ENCODE results near the gene ANKS4B. TPM values are rescaled to one million over a fixed set of nuclear protein-coding genes. Genes with fewer than 3 reads are reported as not detected.

The ANKS4B gene
- total RNA-seq, 1 donor from 2014 or later, result not detected

- Histone ChIP-seq H3K36me3 (ENCODE audit: control insufficient read depth, insufficient read depth, low read length) (no peaks in the 10 kb centered on the region), H3K27me3 (ENCODE audit: control insufficient read depth, insufficient read depth, low read length) (no peaks in the 10 kb centered on the region), H3K4me3 (ENCODE audit: low read depth, low read length) (no peak overlapping the region)
- TF ChIP-seq, protein P1, sequence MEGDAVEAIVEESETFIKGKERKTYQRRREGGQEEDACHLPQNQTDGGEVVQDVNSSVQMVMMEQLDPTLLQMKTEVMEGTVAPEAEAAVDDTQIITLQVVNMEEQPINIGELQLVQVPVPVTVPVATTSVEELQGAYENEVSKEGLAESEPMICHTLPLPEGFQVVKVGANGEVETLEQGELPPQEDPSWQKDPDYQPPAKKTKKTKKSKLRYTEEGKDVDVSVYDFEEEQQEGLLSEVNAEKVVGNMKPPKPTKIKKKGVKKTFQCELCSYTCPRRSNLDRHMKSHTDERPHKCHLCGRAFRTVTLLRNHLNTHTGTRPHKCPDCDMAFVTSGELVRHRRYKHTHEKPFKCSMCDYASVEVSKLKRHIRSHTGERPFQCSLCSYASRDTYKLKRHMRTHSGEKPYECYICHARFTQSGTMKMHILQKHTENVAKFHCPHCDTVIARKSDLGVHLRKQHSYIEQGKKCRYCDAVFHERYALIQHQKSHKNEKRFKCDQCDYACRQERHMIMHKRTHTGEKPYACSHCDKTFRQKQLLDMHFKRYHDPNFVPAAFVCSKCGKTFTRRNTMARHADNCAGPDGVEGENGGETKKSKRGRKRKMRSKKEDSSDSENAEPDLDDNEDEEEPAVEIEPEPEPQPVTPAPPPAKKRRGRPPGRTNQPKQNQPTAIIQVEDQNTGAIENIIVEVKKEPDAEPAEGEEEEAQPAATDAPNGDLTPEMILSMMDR (IDR thresholded peaks at IDR 0.05; ENCODE audit: insufficient read depth, low read length, poor library complexity, severe bottlenecking), result no peak
- DNase-seq (ENCODE audit: low read depth), result no peak
Measured at GRCh38 chr16:21197621-21198020, 35.9 kb upstream of the ANKS4B start.

- TF ChIP-seq, protein P1 (IDR thresholded peaks at IDR 0.05; ENCODE audit: insufficient read depth, low read length, poor library complexity, severe bottlenecking), result no peak
- Histone ChIP-seq H3K27me3 (ENCODE audit: control insufficient read depth, insufficient read depth, low read length) (no peaks in the 10 kb centered on the region), H3K4me3 (ENCODE audit: low read depth, low read length) (no peak overlapping the region), H3K36me3 (ENCODE audit: control insufficient read depth, insufficient read depth, low read length) (no peaks in the 10 kb centered on the region)
- no peak for DNase-seq (ENCODE audit: low read depth)
Measured at GRCh38 chr16:21199607-21200218, 33.8 kb upstream of the ANKS4B start.

- Histone ChIP-seq H3K4me3 (ENCODE audit: low read depth, low read length) (no peak overlapping the region), H3K36me3 (ENCODE audit: control insufficient read depth, insufficient read depth, low read length) (no peaks in the 10 kb centered on the region), H3K27me3 (ENCODE audit: control insufficient read depth, insufficient read depth, low read length) (no peaks in the 10 kb centered on the region)
- TF ChIP-seq, protein P1 (IDR thresholded peaks at IDR 0.05; ENCODE audit: insufficient read depth, low read length, poor library complexity, severe bottlenecking), result no peak
- DNase-seq (ENCODE audit: low read depth), result no peak
Measured at GRCh38 chr16:21203155-21203797, 30.2 kb upstream of the ANKS4B start.

- DNase-seq (ENCODE audit: low read depth), result no peak
- H3K27me3 ChIP-seq (ENCODE audit: control insufficient read depth, insufficient read depth, low read length), result no peaks in the 10 kb centered on the region
Measured at GRCh38 chr16:21205303-21205702, 28.2 kb upstream of the ANKS4B start.

GRCh38 chr16:21206550-21206949, 26.9 kb upstream of the ANKS4B start:
- no peaks in the 10 kb centered on the region for H3K36me3 ChIP-seq (ENCODE audit: control insufficient read depth, insufficient read depth, low read length)
- no peak for DNase-seq (ENCODE audit: low read depth)
- H3K27me3 ChIP-seq (ENCODE audit: control insufficient read depth, insufficient read depth, low read length), result no peaks in the 10 kb centered on the region
- TF ChIP-seq, protein P1 (IDR thresholded peaks at IDR 0.05; ENCODE audit: insufficient read depth, low read length, poor library complexity, severe bottlenecking), result no peak
- H3K4me3 ChIP-seq (ENCODE audit: low read depth, low read length), result no peak overlapping the region

More at GRCh38 chr16:21205303-21205702, 28.2 kb upstream of the ANKS4B start:
- no peak overlapping the region for H3K4me3 ChIP-seq (ENCODE audit: low read depth, low read length)
- no peaks in the 10 kb centered on the region for H3K36me3 ChIP-seq (ENCODE audit: control insufficient read depth, insufficient read depth, low read length)
- TF ChIP-seq, protein P1 (IDR thresholded peaks at IDR 0.05; ENCODE audit: insufficient read depth, low read length, poor library complexity, severe bottlenecking), result no peak

All from kidney epithelial cell (primary cell).